Measurements from ENCODE around the gene SNX22.

SNX22 gene

GRCh38 chr15:64133623-64134344, 17.7 kb upstream of the SNX22 start:
- H3K36me3 ChIP-seq (ENCODE audit: insufficient read depth, low read length) = peaks cover 33% of the 10 kb centered on the region; the same call in 1 of the 2 replicates
- no peak overlapping the region for H2AFZ ChIP-seq (ENCODE audit: low read length, unreplicated experiment)
- H3K4me3 ChIP-seq (ENCODE audit: low read depth, low read length) = no peak overlapping the region
- no peaks in the 10 kb centered on the region for H3K79me2 ChIP-seq (ENCODE audit: control insufficient read depth, insufficient read depth, low read length, unreplicated experiment)
- H3K27me3 ChIP-seq (ENCODE audit: insufficient read depth, low read length) = no peaks in the 10 kb centered on the region
- no peak overlapping the region for H3K27ac ChIP-seq (ENCODE audit: low read depth, low read length)
- H3K4me1 ChIP-seq (ENCODE audit: control insufficient read depth, insufficient read depth, low read length, unreplicated experiment) = no peaks in the 10 kb centered on the region

- Histone ChIP-seq H2AFZ (ENCODE audit: low read length, unreplicated experiment) (no peak overlapping the region), H3K4me3 (ENCODE audit: low read depth, low read length) (no peak overlapping the region), H3K4me1 (ENCODE audit: control insufficient read depth, insufficient read depth, low read length, unreplicated experiment) (no peaks in the 10 kb centered on the region), H3K27ac (ENCODE audit: low read depth, low read length) (no peak overlapping the region), H3K36me3 (ENCODE audit: insufficient read depth, low read length) (peaks cover 32% of the 10 kb centered on the region; the same call in 1 of the 2 replicates), H3K27me3 (ENCODE audit: insufficient read depth, low read length) (no peaks in the 10 kb centered on the region), H3K79me2 (ENCODE audit: control insufficient read depth, insufficient read depth, low read length, unreplicated experiment) (no peaks in the 10 kb centered on the region)
Measured at GRCh38 chr15:64134345-64134829, 17.1 kb upstream of the SNX22 start.

GRCh38 chr15:64136347-64136746, 15.2 kb upstream of the SNX22 start:
- no peaks in the 10 kb centered on the region for H3K79me2 ChIP-seq (ENCODE audit: control insufficient read depth, insufficient read depth, low read length, unreplicated experiment)
- no peaks in the 10 kb centered on the region for H3K4me1 ChIP-seq (ENCODE audit: control insufficient read depth, insufficient read depth, low read length, unreplicated experiment)
- peaks cover 19% of the 10 kb centered on the region; the same call in 1 of the 2 replicates for H3K36me3 ChIP-seq (ENCODE audit: insufficient read depth, low read length)
- H2AFZ ChIP-seq (ENCODE audit: low read length, unreplicated experiment) = no peak overlapping the region
- no peak overlapping the region for H3K27ac ChIP-seq (ENCODE audit: low read depth, low read length)
- no peaks in the 10 kb centered on the region for H3K27me3 ChIP-seq (ENCODE audit: insufficient read depth, low read length)
- no peak overlapping the region for H3K4me3 ChIP-seq (ENCODE audit: low read depth, low read length)

- H3K36me3 ChIP-seq (ENCODE audit: insufficient read depth, low read length) = peaks cover 10% of the 10 kb centered on the region; the same call in 1 of the 2 replicates
- H3K27ac ChIP-seq (ENCODE audit: low read depth, low read length) = no peak overlapping the region
- H3K4me1 ChIP-seq (ENCODE audit: control insufficient read depth, insufficient read depth, low read length, unreplicated experiment) = no peaks in the 10 kb centered on the region
- no peak overlapping the region for H3K4me3 ChIP-seq (ENCODE audit: low read depth, low read length)
- no peak overlapping the region for H2AFZ ChIP-seq (ENCODE audit: low read length, unreplicated experiment)
- no peaks in the 10 kb centered on the region for H3K79me2 ChIP-seq (ENCODE audit: control insufficient read depth, insufficient read depth, low read length, unreplicated experiment)
- no peaks in the 10 kb centered on the region for H3K27me3 ChIP-seq (ENCODE audit: insufficient read depth, low read length)
Measured at GRCh38 chr15:64137226-64137833, 14.2 kb upstream of the SNX22 start.

- Histone ChIP-seq H3K36me3 (ENCODE audit: insufficient read depth, low read length) (peaks cover 7% of the 10 kb centered on the region; the same call in 1 of the 2 replicates), H3K4me1 (ENCODE audit: control insufficient read depth, insufficient read depth, low read length, unreplicated experiment) (no peaks in the 10 kb centered on the region), H3K4me3 (ENCODE audit: low read depth, low read length) (no peak overlapping the region)
Measured at GRCh38 chr15:64138331-64138941, 13.1 kb upstream of the SNX22 start.

GRCh38 chr15:64141798-64142512, 9.6 kb upstream of the SNX22 start:
- Histone ChIP-seq H3K36me3 (ENCODE audit: insufficient read depth, low read length) (0 out of 2 replicates have a peak, but pooled peaks cover 2% of the 10 kb centered on the region), H3K4me1 (ENCODE audit: control insufficient read depth, insufficient read depth, low read length, unreplicated experiment) (no peaks in the 10 kb centered on the region), H3K4me3 (ENCODE audit: low read depth, low read length) (no peak overlapping the region), H2AFZ (ENCODE audit: low read length, unreplicated experiment) (no peak overlapping the region), H3K27ac (ENCODE audit: low read depth, low read length) (no peak overlapping the region), H3K79me2 (ENCODE audit: control insufficient read depth, insufficient read depth, low read length, unreplicated experiment) (no peaks in the 10 kb centered on the region), H3K27me3 (ENCODE audit: insufficient read depth, low read length) (no peaks in the 10 kb centered on the region)

More at GRCh38 chr15:64138331-64138941, 13.1 kb upstream of the SNX22 start:
- Histone ChIP-seq H3K27ac (ENCODE audit: low read depth, low read length) (no peak overlapping the region), H2AFZ (ENCODE audit: low read length, unreplicated experiment) (no peak overlapping the region), H3K79me2 (ENCODE audit: control insufficient read depth, insufficient read depth, low read length, unreplicated experiment) (no peaks in the 10 kb centered on the region), H3K27me3 (ENCODE audit: insufficient read depth, low read length) (no peaks in the 10 kb centered on the region)

GRCh38 chr15:64143276-64143675, 8.3 kb upstream of the SNX22 start:
- 0 out of 2 replicates have a peak, but pooled peaks cover 2% of the 10 kb centered on the region for H3K36me3 ChIP-seq (ENCODE audit: insufficient read depth, low read length)
- H2AFZ ChIP-seq (ENCODE audit: low read length, unreplicated experiment) = no peak overlapping the region
- no peaks in the 10 kb centered on the region for H3K79me2 ChIP-seq (ENCODE audit: control insufficient read depth, insufficient read depth, low read length, unreplicated experiment)
- H3K27me3 ChIP-seq (ENCODE audit: insufficient read depth, low read length) = no peaks in the 10 kb centered on the region
- H3K4me1 ChIP-seq (ENCODE audit: control insufficient read depth, insufficient read depth, low read length, unreplicated experiment) = no peaks in the 10 kb centered on the region
- H3K4me3 ChIP-seq (ENCODE audit: low read depth, low read length) = no peak overlapping the region
- no peak overlapping the region for H3K27ac ChIP-seq (ENCODE audit: low read depth, low read length)

GRCh38 chr15:64144192-64144564, 7.4 kb upstream of the SNX22 start:
- Histone ChIP-seq H3K79me2 (ENCODE audit: control insufficient read depth, insufficient read depth, low read length, unreplicated experiment) (no peaks in the 10 kb centered on the region), H2AFZ (ENCODE audit: low read length, unreplicated experiment) (no peak overlapping the region), H3K4me1 (ENCODE audit: control insufficient read depth, insufficient read depth, low read length, unreplicated experiment) (no peaks in the 10 kb centered on the region), H3K27ac (ENCODE audit: low read depth, low read length) (no peak overlapping the region), H3K4me3 (ENCODE audit: low read depth, low read length) (no peak overlapping the region), H3K27me3 (ENCODE audit: insufficient read depth, low read length) (no peaks in the 10 kb centered on the region), H3K36me3 (ENCODE audit: insufficient read depth, low read length) (no peaks in the 10 kb centered on the region)

GRCh38 chr15:64144565-64145281, 6.8 kb upstream of the SNX22 start:
- no peak overlapping the region for H3K4me3 ChIP-seq (ENCODE audit: low read depth, low read length)
- H3K27ac ChIP-seq (ENCODE audit: low read depth, low read length) = no peak overlapping the region
- no peaks in the 10 kb centered on the region for H3K36me3 ChIP-seq (ENCODE audit: insufficient read depth, low read length)
- no peak overlapping the region for H2AFZ ChIP-seq (ENCODE audit: low read length, unreplicated experiment)
- no peaks in the 10 kb centered on the region for H3K79me2 ChIP-seq (ENCODE audit: control insufficient read depth, insufficient read depth, low read length, unreplicated experiment)
- H3K4me1 ChIP-seq (ENCODE audit: control insufficient read depth, insufficient read depth, low read length, unreplicated experiment) = no peaks in the 10 kb centered on the region
- H3K27me3 ChIP-seq (ENCODE audit: insufficient read depth, low read length) = no peaks in the 10 kb centered on the region

- no peak overlapping the region for H3K4me3 ChIP-seq (ENCODE audit: low read depth, low read length)
Measured at GRCh38 chr15:64146041-64146440, 5.5 kb upstream of the SNX22 start.

More at GRCh38 chr15:64146041-64146440, 5.5 kb upstream of the SNX22 start:
- H3K27ac ChIP-seq (ENCODE audit: low read depth, low read length) = no peak overlapping the region
- H3K79me2 ChIP-seq (ENCODE audit: control insufficient read depth, insufficient read depth, low read length, unreplicated experiment) = no peaks in the 10 kb centered on the region
- H3K27me3 ChIP-seq (ENCODE audit: insufficient read depth, low read length) = no peaks in the 10 kb centered on the region
- H2AFZ ChIP-seq (ENCODE audit: low read length, unreplicated experiment) = no peak overlapping the region
- H3K36me3 ChIP-seq (ENCODE audit: insufficient read depth, low read length) = no peaks in the 10 kb centered on the region
- H3K4me1 ChIP-seq (ENCODE audit: control insufficient read depth, insufficient read depth, low read length, unreplicated experiment) = no peaks in the 10 kb centered on the region

Measured in ACC112 (cell line).